Inflammatory macrophage treated with lipopolysaccharide for 1 hour (primary cell): ENCODE results near the gene TBC1D5.
"Not testable (repeated sequence)": the region's sequence is repeated elsewhere in the genome, so short reads cannot be mapped to it uniquely, and the experiment has no call there.

Experiments used
- DNase-seq, 2 donors: peaks; one replicate each; pipeline ENCODE4 v3.0.0-alpha.2; 2020 to 2022

The TBC1D5 gene

GRCh38 chr3:17535274-17535673 is 207.2 kb downstream of the TBC1D5 start:
- no peak for DNase-seq

- DNase-seq = not testable (repeated sequence)
Measured at GRCh38 chr3:17532446-17532845, 210.0 kb downstream of the TBC1D5 start.

GRCh38 chr3:17529677-17530076 is 212.8 kb downstream of the TBC1D5 start:
- DNase-seq = no peak

DNA sequence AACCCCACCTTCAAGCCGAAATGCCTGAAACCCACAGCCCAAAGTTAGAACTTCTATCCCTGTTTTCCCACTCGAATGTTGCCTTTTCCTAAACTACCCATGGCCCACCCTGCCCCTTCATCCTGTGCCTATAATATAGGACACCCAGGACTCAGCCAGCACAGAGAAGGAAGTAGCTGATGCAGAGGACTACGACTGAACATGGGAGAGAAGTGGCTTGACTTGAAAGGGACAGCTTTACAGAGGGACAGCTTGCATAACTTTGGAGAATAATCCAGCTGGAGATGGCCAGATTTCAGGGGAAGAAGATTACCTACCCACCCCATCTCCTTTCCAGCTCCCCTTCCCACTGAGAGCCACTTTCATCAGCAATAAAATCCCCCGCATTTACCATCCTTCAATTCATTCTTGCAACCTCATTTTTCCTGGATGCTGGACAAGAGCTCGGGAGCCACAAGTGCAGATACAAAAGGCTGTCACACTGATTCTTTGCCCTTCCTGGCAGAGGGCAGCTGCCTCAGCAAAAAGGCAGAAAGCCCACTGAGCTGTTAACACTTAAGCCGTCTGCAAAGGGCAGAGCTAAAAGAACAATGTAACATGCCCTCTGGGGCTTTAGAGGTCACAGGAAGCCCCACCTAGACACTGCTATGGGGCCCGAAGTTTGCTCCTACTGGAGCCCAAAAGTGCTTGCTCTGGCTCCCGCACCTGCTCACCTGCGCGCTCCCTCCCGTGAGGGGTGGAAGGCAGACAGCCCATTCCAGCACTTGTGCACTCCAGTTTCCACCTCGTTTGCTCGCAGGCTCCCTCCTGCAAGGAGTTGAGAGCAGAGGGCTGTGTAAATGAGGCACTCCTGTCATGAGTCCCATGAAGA is 224.0 kb downstream of the TBC1D5 start:
- DNase-seq = no peak

DNA sequence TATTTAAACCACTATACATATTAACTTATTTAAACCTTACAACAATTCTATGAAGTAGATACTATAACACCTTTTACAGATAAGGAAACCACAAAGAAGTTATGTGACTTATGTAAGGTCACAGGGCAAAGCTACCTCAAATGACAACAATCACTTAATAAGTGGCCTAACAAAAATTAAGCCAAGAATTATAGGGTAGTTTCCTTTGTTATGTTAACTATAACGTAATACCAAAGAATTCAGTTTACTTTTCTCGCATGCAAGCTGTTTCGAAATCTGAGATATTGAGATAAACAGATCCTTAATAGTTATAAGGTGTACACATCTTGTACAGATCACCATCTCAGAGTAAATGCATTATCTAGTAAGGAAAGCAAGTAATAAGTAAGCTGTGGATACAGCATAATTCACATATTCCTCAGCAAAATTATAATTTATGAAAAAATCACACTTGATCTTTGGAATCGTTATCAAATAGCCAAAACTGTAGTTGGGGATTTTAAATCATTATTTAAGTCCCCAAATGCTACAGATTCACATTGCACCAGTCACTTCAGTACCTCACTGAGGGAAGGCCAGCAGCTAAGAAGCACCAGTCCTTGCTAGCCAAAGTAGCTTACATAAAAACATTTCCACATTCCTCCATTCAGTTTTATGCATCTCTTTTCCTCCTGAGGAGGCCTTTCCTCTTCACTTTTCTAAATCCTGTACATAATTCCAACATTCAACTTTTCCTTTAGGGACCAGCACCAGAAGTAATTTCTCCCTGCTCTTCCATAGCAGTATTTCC is 226.8 kb downstream of the TBC1D5 start:
- DNase-seq = no peak

DNA sequence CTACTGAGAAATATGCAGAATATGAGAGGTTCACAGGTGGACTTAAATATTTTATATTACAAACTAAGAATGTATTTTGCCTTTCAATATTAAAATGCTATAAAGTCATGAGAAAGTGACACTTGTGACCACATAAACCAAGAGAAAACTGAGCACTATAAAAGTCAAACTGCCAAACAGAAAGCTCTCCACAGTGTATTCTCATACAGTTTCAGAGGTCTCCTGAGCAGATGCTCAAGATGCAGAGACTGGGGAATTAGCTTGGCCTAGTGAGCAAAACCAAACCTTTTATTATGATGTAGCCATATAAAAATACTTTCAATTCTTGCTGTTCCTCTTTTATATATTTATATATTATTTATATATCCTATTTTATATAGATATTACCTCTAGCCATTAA is 227.8 kb downstream of the TBC1D5 start:
- DNase-seq = no peak

DNA sequence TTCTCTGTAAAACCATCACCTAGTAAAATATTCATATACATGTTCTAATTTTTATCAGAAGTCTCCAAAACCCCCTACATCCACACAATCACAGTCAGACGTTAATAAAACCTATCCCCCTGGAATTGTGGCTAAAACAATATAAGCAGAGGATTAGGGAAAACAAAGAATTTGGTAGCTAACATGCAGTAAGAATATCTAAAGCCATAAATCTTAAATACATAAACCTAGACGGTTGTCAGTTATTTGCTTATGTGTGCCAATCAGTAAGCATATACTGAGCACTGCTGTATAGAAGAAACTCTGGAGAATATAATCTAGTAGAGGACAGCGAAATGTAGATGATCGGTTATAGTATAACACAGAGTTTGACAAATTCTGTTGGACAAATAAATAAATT is 232.2 kb downstream of the TBC1D5 start:
- DNase-seq = no peak

DNA sequence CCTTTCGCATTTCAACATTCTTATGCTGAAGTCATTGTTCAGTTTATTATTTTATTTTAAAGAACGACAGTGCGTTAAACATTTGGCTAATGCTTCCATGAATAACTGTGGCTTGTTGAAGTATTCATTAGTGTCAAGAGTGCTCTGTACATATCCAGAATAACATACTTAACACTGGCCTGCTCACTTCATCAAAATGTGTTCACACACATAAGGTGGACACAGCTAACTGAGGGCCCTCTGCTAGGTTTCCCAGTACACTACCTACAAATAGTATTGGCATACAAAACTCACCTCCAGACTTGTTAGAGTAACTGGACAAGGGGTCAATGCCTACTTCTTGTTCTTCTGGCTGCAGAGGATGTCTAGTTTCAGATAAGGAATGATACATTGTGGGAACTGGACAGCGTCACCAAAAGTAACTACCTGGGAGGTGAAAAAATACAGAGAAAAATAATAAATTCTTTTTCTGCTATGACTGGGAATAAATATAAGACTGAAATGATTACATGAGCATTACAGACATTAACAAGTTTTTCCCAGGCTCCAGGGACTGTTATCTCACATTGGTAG is 234.2 kb downstream of the TBC1D5 start:
- DNase-seq = no peak

- no peak for DNase-seq
Measured at GRCh38 chr3:17507480-17507879, 235.0 kb downstream of the TBC1D5 start.

DNA sequence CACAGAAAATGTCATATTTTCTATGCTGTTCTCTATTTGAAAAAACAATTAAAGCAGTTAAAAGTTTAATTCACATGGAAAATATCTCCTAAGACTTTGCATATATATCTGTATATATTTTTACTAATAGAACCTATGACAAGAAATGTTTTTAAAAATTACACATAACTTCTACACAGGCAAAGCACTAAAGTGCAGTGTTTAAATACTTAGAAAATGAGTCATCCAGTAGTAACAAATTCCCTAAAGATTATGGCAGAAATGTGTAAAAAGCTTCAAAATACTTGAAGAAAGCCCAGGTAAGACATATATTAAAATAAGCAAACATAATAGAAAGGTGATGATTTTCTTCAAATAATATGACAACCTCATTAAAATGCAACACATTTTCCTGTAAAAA is 236.6 kb downstream of the TBC1D5 start:
- no peak for DNase-seq

GRCh38 chr3:17501745-17502144 is 240.7 kb downstream of the TBC1D5 start:
- DNase-seq = no peak

DNA sequence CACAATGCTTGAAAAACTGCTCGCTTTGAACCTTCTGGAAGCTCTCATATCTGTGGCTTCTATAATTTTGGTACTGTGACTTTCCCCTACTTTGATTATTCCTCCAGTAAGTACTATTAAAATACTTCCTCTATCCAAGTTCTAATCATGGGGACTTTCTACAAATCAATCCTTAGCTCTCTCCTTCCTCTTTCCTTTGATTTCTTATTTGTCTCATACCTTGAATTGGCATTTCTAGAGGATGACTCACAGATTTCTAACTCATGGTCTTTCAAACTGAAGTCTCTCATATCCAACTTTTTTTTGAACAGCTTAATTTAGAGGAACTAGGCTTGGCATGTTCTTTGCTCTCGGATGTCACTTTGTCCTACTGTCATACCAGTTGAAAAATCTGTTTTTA is 241.8 kb downstream of the TBC1D5 start:
- DNase-seq = peak; percentile 3 to 33

DNA sequence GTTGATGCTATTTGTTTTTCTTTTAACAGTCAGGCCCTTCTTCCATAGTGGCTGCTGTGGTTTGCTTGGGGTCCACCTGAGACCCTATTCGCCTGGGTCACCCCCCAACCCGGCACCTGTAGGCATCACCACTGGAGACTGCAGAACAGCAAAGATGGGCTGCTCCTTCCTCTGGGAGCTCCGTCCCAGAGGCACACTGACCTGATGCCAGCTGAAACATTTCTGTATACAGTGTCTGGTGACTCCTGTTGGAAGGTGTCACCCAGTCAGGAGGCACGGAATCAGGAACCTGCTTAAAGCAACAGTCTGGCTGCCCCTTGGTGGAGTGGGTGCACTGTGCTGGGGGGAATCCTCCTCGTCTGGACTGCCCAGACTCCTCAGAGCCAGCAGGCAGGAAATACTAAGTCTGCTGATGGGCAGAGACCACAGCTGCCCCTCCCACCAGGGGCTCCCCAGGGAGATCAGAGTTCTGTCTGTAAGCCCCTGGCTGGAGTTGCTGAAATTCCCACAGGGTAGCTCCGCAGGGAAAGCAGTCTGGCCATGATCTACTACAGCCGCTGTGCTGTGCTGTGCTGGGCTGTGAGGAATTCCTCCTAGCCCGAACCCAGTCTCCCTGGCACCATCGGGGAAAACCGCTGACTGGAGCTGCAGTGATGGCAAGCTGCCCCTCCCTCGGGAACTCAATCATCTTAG is 248.2 kb downstream of the TBC1D5 start:
- DNase-seq = no peak

DNA sequence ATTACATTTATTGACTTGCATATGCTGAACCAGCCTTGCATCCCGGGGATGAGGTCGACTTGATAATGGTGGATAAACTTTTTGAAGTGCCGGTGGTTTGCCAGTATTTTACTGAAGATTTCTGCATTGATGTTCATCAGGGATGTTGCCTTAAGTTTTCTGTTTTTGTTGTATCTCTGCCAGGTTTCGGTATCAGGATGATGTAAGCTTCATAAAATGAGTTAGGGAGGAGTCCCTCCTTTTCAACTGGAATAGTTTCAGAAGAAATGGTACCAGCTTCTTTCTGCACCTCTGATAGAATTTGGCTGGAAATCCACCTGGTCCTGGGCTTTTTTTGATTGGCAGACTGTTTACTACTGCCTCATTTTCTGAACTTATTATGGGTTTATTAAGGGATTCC is 250.8 kb downstream of the TBC1D5 start:
- no peak for DNase-seq

DNA sequence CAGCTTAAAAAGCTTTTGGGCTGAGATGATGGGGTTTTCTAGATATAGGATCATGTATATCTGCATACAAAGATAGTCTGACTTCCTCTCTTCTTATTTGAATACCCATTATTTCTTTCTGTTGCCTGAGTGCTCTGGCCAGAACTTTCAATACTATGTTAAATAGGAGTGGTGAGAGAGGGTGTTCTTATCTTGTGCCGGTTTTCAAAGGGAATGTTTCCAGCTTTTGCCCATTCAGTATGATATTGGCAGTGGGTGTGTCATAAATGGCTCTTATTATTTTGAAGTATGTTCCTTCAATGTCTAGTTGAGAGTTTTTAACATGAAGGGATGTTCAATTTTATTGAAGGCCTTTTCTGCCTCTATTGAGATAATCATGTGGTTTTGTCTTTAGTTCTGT is 251.2 kb downstream of the TBC1D5 start:
- DNase-seq = not testable (repeated sequence)

- no peak for DNase-seq
Measured at GRCh38 chr3:17489139-17489538, 253.3 kb downstream of the TBC1D5 start.

DNA sequence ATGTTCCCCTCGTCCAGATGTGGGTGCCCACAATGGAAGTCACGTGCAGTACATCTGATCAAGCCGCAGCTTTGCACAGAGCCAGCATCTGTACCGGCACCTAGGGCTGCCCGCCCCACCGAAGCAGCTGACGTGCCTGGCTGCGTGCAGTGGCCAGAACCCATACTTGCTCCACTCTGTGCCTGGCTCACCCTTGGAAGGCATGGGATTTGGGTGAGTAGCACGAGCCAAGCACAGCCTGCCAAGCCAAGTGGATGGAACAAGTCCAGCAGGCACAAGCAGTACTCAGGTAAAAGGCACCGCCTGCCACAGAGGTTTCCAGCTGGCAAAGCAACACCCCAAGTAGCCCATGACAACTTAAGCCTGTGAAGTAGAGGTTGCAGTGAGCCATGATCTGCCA is 261.3 kb downstream of the TBC1D5 start:
- DNase-seq = no peak

- no peak for DNase-seq
Measured at GRCh38 chr3:17479681-17480405, 262.6 kb downstream of the TBC1D5 start.

DNA sequence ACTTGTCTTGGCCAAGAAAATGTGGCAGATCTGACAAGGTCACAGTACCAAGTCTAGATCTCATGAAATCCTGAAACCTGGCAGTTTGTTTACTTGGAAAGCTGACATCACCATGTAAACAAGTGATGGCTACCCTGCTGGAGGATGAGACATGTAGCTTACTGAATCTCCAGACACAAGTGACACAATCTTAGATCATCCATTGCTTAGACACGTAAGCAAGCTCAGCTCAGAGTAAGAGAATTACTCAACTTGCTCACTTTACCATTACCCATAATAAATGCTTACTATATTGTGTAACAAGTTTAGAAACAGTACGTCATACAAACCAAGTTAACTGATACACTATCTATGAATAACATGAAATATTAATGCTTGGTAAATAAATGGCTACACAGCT is 263.8 kb downstream of the TBC1D5 start:
- DNase-seq = peak in 1 of 2 donors; percentile 20

DNA sequence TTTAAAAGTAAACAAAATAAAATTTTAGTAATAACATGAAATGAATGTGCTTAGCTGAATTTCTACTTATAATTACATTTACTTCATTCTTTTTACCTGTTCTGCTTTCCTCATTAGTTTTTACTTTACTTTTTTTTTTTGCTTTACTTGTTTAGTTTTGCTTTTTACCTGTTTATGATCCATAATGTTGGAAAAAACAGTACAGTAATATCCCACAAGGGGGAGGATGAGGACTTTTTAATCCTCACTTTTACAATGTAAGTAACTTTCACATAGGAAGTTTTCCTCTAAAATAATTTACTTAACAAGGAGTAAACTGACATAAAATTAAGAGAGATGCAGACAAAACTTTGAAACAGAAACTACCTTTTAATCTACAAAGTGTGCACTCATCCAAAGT is 268.7 kb downstream of the TBC1D5 start:
- no peak for DNase-seq

DNA sequence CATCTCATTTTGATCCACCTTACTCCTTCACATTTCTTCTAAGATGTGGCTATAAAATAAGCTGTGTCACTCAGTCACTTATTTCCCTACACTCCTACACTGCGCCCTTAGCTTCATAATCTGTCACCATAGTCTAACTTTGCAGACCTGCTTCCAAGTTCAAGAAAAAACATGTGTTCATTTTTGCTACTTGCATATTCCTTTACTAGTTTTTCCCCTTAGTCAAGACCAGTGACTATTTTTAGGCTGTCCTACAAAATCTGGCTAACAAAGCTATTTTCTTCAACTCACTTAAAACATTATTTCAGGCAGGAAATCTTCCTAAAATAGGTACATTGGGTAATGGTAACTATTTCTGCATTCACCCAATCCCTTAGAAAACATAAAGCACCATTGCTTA is 272.5 kb downstream of the TBC1D5 start:
- no peak for DNase-seq

- no peak for DNase-seq
Measured at GRCh38 chr3:17469520-17469919, 272.9 kb downstream of the TBC1D5 start.

GRCh38 chr3:17466028-17466427 is 276.4 kb downstream of the TBC1D5 start:
- no peak for DNase-seq
